HepG2 (cell line): ENCODE results near the gene RBM23. TPM values are rescaled to one million over a fixed set of nuclear protein-coding genes. Genes with fewer than 3 reads are reported as not detected.

Source experiments
- FLYWCH1 ChIP-seq: sonication (generic); formaldehyde crosslinking; IDR thresholded peaks from 2 replicates; pipeline ENCODE4 v1.8.1; 2023; ENCODE audit warnings: mild to moderate bottlenecking, missing genetic modification reagents
- GPN1 ChIP-seq: sonication (generic); formaldehyde crosslinking; IDR thresholded peaks from 2 replicates; pipeline ENCODE4 v1.5.1; 2020; ENCODE audit warnings: missing genetic modification reagents, borderline replicate concordance
- MYC ChIP-seq: sonication (generic); formaldehyde crosslinking; IDR thresholded peaks from 2 replicates; pipeline ENCODE4 v1.9.0; 2021; ENCODE audit warnings: missing genetic modification reagents, borderline replicate concordance
- RFX5 ChIP-seq: IDR thresholded peaks from 2 replicates; pipeline ENCODE4 v1.6.1; 2011; ENCODE audit warnings: low read depth, low read length, improper control_type of control experiment
- SMAD3 ChIP-seq: sonication (generic); formaldehyde crosslinking; IDR thresholded peaks from 2 replicates; pipeline ENCODE4 v1.4.0; 2020; ENCODE audit warnings: missing genetic modification reagents
- SMC3 ChIP-seq: IDR thresholded peaks from 2 replicates; pipeline ENCODE4 v1.6.1; 2011; ENCODE audit warnings: low read length, improper control_type of control experiment
- U2AF1 ChIP-seq: fragments of 200-400 bp; formaldehyde crosslinking; optimal IDR thresholded peaks from 2 replicates; pipeline ENCODE3; 2017; ENCODE audit warnings: mild to moderate bottlenecking, low read depth, low read length
- ZBED4 ChIP-seq: sonication (generic); formaldehyde crosslinking; IDR thresholded peaks from 2 replicates; pipeline ENCODE4 v1.4.0; 2020; ENCODE audit warnings: missing genetic modification reagents, borderline replicate concordance
- ZNF564 ChIP-seq: sonication (generic); formaldehyde crosslinking; IDR thresholded peaks from 2 replicates; pipeline ENCODE4 v1.8.1; 2023; ENCODE audit warnings: mild to moderate bottlenecking, missing genetic modification reagents
- ZNF7 ChIP-seq: IDR thresholded peaks from 2 replicates; pipeline ENCODE4 v1.6.1; 2016; ENCODE audit warnings: missing biosample characterization, missing genetic modification reagents
- ZNF709 ChIP-seq: sonication (generic); formaldehyde crosslinking; IDR thresholded peaks from 2 replicates; pipeline ENCODE4 v1.5.0; 2020; ENCODE audit warnings: mild to moderate bottlenecking, missing genetic modification reagents
- ZNF768 ChIP-seq: sonication (generic); formaldehyde crosslinking; IDR thresholded peaks from 2 replicates; pipeline ENCODE4 v1.4.0; 2020; ENCODE audit warnings: missing genetic modification reagents
- polyA plus RNA-seq, 8 experiments: library from polyadenylated mRNA; depleted of rRNA in 3 of 8; stranded (reverse) in 7 of 8; unstranded in 1 of 8; fragments of >200 nt; fragmentation: Illumina TruSeq in 4 of 8; extraction: Trizol in 4 of 8; gene quantifications; 2 replicates each; pipeline versions ENCODE4 v1.2.1 to v1.2.3, GENCODE V29; 2011 to 2016; ENCODE audit warnings: low read depth in 4 of 8, missing spikeins in 1 of 8, mixed read lengths in 1 of 8; ENCODE audit not compliant: insufficient read depth in 1 of 8
- total RNA-seq, 5 experiments: library from RNA; depleted of rRNA; stranded (reverse); fragments of >200 nt; fragmentation: Illumina TruSeq; extraction: Trizol; gene quantifications; 2 replicates each; pipeline ENCODE4 v1.2.3, GENCODE V29; 2016; ENCODE audit warnings: low read depth in 1 of 5
- TF ChIP-seq, protein P1 (sequence below): sonication (generic); formaldehyde crosslinking; IDR thresholded peaks from 2 replicates; pipeline ENCODE4 v1.4.0; 2020; ENCODE audit warnings: mild to moderate bottlenecking, missing genetic modification reagents
- TF ChIP-seq, protein P2 (sequence below): sonication (generic); formaldehyde crosslinking; IDR thresholded peaks from 2 replicates; pipeline ENCODE4 v1.4.0; 2020; ENCODE audit warnings: mild to moderate bottlenecking, missing genetic modification reagents
- TF ChIP-seq, protein P3 (sequence below): sonication (generic); formaldehyde crosslinking; IDR thresholded peaks from 2 replicates; pipeline ENCODE4 v1.4.0; 2020; ENCODE audit warnings: missing genetic modification reagents
- TF ChIP-seq, protein P4 (sequence below): sonication (generic); formaldehyde crosslinking; IDR thresholded peaks from 2 replicates; pipeline ENCODE4 v1.8.1; 2022; ENCODE audit warnings: mild to moderate bottlenecking, missing genetic modification reagents

The RBM23 gene
- total and polyA plus RNA-seq, 2 of the 13 experiments (the other 11 are each of a cell fraction or from before 2014, with no cell fraction given), result 1.5 to 2.1 TPM

- TF ChIP-seq, protein P1, sequence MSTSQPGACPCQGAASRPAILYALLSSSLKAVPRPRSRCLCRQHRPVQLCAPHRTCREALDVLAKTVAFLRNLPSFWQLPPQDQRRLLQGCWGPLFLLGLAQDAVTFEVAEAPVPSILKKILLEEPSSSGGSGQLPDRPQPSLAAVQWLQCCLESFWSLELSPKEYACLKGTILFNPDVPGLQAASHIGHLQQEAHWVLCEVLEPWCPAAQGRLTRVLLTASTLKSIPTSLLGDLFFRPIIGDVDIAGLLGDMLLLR (CRISPR knock-in tag), result peak; percentile 94
- peak; percentile 32; the same call in 1 of the 2 replicates for TF ChIP-seq ZNF7
- TF ChIP-seq U2AF1, result peak; percentile 77
- no peak for TF ChIP-seq SMC3
- TF ChIP-seq ZNF564 (CRISPR knock-in tag), result peak; percentile 71; the same call in 1 of the 2 replicates
- TF ChIP-seq, protein P2, sequence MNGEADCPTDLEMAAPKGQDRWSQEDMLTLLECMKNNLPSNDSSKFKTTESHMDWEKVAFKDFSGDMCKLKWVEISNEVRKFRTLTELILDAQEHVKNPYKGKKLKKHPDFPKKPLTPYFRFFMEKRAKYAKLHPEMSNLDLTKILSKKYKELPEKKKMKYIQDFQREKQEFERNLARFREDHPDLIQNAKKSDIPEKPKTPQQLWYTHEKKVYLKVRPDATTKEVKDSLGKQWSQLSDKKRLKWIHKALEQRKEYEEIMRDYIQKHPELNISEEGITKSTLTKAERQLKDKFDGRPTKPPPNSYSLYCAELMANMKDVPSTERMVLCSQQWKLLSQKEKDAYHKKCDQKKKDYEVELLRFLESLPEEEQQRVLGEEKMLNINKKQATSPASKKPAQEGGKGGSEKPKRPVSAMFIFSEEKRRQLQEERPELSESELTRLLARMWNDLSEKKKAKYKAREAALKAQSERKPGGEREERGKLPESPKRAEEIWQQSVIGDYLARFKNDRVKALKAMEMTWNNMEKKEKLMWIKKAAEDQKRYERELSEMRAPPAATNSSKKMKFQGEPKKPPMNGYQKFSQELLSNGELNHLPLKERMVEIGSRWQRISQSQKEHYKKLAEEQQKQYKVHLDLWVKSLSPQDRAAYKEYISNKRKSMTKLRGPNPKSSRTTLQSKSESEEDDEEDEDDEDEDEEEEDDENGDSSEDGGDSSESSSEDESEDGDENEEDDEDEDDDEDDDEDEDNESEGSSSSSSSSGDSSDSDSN (CRISPR knock-in tag), result peak; percentile 98
- peak; percentile 68; the same call in 1 of the 2 replicates for TF ChIP-seq GPN1 (CRISPR knock-in tag)
- TF ChIP-seq ZBED4 (CRISPR knock-in tag), result peak; percentile 98
- TF ChIP-seq, protein P3, sequence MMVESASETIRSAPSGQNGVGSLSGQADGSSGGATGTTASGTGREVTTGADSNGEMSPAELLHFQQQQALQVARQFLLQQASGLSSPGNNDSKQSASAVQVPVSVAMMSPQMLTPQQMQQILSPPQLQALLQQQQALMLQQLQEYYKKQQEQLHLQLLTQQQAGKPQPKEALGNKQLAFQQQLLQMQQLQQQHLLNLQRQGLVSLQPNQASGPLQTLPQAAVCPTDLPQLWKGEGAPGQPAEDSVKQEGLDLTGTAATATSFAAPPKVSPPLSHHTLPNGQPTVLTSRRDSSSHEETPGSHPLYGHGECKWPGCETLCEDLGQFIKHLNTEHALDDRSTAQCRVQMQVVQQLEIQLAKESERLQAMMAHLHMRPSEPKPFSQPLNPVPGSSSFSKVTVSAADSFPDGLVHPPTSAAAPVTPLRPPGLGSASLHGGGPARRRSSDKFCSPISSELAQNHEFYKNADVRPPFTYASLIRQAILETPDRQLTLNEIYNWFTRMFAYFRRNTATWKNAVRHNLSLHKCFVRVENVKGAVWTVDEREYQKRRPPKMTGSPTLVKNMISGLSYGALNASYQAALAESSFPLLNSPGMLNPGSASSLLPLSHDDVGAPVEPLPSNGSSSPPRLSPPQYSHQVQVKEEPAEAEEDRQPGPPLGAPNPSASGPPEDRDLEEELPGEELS (CRISPR knock-in tag), result peak; percentile 96
- TF ChIP-seq FLYWCH1, result no peak
- peak; percentile 83; the same call in 1 of the 2 replicates for TF ChIP-seq MYC (CRISPR knock-in tag)
- TF ChIP-seq ZNF768, result peak; percentile 85; the same call in 1 of the 2 replicates
- 0 out of 2 replicates have a peak, but pooled peaks have one; percentile 5 for TF ChIP-seq RFX5
- TF ChIP-seq, protein P4, sequence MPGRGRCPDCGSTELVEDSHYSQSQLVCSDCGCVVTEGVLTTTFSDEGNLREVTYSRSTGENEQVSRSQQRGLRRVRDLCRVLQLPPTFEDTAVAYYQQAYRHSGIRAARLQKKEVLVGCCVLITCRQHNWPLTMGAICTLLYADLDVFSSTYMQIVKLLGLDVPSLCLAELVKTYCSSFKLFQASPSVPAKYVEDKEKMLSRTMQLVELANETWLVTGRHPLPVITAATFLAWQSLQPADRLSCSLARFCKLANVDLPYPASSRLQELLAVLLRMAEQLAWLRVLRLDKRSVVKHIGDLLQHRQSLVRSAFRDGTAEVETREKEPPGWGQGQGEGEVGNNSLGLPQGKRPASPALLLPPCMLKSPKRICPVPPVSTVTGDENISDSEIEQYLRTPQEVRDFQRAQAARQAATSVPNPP, result peak; percentile 67; the same call in 1 of the 2 replicates
- peak; percentile 23; the same call in 1 of the 2 replicates for TF ChIP-seq ZNF709 (CRISPR knock-in tag)
- TF ChIP-seq SMAD3 (CRISPR knock-in tag), result peak; percentile 59; the same call in 1 of the 2 replicates
These were observed 47.5 kb downstream of the RBM23 start, which contains the start of gene LRP10 (continued) for GRCh38 chr14:22871224-22872032.
